ENCODE results near the gene LMX1B.

The LMX1B gene

GRCh38 chr9:126604059-126605055 lies 9.4 kb upstream of the LMX1B start:
- no peak for DNase-seq (ENCODE audit: low read depth, low spot score)

GRCh38 chr9:126605792-126606482 lies 7.8 kb upstream of the LMX1B start:
- no peak for DNase-seq (ENCODE audit: low read depth, low spot score)

DNA sequence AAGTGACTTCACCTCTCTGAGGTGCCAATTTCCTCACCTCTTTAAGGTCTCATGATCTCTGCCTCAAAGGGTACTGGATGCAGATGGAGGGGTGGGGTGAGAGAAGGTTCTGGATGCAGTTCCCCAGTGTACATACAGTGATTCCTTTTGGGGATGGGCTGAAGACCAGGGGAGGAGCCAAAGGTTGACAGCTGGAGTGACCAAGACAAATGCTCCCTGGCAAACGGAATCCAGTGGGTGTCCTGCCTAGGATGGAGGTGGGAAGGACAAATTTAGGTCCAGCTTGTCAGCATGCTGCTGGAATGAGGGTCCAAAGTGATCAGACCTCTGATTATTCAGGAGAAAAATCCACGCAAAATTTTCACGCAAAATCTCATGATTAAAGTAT lies 7.3 kb upstream of the LMX1B start:
- no peak for DNase-seq (ENCODE audit: low read depth, low spot score)

DNA sequence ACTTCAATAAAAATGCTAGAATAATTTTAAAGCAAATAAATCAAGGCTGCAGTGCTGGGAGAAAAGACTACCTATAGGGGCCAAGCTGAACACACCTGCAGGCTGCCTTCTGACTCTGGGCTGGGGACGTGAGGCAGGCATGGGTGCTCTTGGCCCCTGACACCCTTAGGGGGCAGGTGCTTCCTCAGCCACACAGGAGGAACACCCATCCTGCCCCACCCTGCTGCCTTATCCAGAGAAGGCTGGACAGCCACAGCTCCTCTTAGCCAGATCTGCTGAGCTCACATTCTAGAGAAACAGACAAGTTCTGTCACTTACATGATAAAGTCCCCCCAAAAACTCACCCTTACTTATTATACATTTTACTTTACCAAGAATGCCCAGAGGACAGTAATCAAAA lies 6.6 kb upstream of the LMX1B start:
- DNase-seq (ENCODE audit: low read depth, low spot score) = no peak

DNA sequence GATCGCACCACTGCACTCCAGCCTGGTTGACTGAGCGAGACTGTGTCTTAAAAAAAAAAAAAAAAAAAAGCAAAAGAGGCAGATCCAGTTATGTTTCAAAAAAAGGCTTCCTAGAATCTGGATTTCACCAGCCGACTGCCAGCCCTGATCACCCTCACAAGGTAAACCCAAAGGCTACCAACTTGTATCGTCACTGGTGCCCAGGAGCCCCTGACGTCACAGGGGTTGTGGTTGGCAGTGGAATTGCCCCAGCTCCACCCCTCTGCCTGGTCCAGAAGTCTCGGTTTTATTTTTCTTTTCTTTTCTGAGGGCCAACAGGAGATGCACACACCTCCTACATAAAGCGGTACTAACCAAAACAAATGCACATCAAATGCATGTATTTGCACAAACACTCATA lies 6.0 kb upstream of the LMX1B start:
- no peak for DNase-seq (ENCODE audit: low read depth, low spot score)

- DNase-seq (ENCODE audit: low read depth, low spot score) = no peak
Observed at GRCh38 chr9:126608551-126608950, 5.2 kb upstream of the LMX1B start.

DNA sequence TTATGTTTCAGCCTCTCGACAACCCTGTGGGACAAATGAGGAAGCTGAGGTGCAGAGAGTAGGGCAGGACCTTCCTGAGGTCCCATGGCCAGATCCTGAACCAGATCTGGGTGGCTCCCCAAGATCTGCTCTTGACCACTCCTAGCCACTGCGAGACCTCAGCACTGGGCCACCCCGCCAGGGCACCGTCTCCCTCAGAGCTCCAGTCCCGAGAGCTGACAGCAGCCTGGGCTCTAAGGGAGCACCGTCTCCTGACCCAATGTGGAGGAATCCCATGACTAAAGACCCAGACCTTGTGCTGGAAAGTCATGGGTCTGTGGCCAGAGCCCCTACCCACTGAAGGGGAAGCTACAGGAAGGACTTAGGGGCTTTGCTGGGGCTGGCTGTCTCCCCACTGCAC lies 4.5 kb upstream of the LMX1B start:
- DNase-seq (ENCODE audit: low read depth, low spot score) = no peak

DNA sequence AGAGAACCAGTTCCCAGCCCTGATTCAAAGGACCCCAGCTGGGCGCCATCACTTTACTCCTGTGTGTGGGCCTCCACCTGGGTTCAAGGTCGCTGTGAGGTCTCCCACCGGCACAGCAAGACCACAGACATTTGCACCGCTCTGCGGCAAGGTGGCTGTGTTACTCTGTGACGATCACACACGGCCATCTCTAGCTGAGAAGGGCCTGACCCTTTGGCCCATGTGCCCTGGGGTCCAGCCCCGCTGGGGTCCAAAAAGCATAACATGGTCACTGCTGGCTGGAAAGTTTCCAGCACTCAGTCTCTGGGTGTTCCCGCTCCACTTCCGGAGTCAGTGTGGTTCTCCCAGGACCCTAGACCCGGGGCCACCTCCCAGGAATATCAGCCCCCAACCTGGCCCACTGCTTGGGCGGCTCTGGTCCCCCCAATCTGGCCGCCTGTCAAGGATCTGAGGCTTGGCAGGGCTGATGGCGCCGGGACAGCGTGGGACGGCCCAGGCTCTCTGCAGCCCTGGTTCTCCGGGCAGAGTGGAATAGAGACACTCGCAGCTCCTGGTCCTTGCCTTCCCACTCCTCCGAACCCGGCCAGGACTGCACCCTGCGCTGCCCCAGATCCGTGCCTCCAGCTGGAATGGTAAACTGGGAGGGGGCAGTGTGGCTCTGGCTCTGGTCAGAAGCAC lies 3.9 kb upstream of the LMX1B start:
- no peak for DNase-seq (ENCODE audit: low read depth, low spot score)

DNA sequence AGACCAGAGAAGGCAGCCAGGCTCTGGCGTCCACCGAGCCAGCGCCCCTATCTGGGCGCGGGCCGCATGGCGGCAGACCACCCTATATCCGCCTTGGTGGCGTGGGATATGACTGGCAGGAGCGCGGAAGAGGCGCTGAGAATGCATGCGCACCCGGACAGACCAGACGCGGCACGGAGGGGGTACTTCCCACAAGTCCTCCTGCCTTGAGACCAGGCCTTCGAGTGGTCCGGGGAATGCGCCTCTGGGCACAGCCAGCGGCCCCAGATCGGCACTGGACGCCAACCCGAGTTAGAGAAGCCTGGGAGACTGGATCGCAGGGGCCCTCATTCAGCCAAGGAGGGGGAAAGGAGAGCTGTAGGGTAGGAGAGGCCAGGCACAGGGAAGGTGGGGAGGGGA lies 2.5 kb upstream of the LMX1B start:
- DNase-seq (ENCODE audit: low read depth, low spot score) = no peak

DNA sequence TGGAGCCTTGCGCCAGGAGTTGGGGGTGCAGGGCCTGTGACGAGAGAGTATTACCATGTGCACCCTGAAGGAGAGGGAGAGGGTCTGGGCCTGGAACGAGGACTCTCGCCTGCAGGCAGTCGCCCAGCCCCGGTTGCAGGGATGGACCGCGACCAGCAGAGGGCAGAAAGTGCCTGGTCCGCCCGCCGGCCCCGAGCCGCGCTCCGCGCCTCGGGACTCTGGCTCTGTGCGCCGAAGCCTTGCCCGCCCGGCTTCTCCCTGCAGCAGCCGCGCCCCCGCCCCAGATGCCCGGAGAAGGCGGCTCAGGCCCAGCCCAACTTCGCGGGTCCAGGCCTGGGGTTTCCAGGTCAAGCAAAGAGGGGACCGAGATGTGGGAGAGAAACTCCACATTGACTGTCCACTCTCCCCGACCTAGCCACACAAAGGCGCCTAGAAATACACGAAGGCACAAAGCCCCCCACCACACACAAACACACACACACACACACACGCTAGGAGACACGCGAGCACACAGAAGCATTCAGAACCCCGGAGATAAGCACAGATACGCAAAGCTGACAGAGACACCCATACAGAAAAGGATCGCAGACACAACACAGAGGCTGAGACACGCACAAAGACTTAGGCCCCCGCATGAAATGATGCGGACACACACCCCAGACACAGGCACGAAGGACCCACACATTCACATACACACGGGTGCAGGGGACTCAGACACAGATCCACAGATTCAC lies 2.0 kb upstream of the LMX1B start:
- peak; percentile 92 for DNase-seq (ENCODE audit: low read depth, low spot score)

DNA sequence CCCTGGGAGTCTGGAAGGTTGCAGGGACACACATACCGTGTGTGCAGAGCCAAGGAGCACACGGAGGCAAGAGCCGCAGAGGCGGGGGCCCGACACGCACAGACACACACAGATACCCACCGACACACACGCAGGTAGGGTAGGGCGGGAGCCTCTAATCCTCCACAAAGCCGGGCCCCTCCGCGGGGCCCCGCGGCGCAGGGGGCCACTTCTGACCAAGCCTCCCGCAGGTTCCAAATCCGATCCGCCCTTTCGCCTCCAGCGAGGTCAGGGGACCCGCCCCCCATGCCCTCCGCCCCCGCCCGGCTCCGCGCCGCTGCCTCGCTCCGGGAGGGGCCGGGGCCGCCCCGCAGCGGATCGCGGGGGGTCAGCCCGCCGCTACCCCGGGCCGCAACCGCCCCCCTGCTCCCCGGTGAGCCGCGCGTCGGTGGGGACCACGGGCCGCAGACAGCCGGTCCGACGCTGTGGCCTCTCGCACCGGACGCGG lies 1.4 kb upstream of the LMX1B start:
- peak; percentile 49 for DNase-seq (ENCODE audit: low read depth, low spot score)

GRCh38 chr9:126612813-126613641 lies 701 bp upstream of the LMX1B start:
- DNase-seq (ENCODE audit: low read depth, low spot score) = peak; percentile 49

- DNase-seq (ENCODE audit: low read depth, low spot score) = no peak
Observed at GRCh38 chr9:126614088-126614454, 343 bp downstream of the LMX1B start.

GRCh38 chr9:126614455-126615244 lies 922 bp downstream of the LMX1B start:
- no peak for DNase-seq (ENCODE audit: low read depth, low spot score)

DNA sequence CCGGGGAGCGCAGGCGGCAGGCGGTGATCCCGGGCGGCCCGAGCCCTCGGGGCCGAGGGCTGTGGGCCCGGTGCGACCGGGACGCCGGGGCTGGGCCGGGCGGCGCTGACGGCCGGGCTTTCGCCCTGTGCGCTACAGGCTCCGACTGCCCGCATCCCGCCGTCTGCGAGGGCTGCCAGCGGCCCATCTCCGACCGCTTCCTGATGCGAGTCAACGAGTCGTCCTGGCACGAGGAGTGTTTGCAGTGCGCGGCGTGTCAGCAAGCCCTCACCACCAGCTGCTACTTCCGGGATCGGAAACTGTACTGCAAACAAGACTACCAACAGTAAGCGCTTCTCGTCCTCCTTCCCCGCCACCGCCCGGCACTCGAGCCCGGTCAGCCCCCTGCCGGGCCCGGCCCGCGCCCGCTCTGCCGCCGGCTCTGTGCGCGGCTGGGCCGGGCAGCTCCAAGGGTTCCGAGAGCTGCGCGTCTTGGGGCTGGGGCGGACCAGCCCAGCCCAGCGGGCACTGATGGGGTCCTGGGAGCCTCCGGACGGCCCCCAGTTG lies 1.6 kb downstream of the LMX1B start:
- peak; percentile 57 for DNase-seq (ENCODE audit: low read depth, low spot score)

DNA sequence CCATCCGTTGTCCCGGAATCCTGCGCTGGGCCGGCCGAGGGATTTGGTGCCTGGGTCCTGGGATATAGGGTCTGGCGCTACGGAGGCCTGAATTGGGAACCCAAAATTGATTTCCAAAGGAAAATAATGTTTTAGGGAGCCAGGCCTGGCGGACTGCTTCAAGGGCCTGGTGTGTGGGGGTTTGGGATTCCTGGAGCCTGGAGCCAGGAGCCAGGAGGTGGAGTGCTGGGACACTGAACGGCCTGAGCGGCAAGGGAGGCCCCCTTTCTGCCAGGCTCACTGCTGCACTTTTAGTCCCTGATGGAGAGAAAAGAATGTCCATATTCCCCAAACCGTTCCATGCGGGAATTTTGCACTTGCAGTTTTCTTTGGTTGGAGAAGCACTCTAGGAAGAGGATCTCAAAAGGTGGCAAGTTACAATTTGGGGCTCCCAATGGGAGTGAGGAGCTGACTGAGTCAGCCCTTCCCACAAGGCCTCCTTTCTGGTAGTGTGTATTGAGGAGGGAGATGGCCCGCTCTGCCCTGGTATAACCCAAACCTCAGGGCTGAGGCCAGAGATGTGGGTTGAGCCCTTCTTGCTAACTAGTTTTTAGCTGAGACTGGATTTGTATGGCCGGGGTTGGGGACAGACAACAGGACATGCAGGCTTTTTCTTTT lies 2.2 kb downstream of the LMX1B start:
- peak; percentile 60 for DNase-seq (ENCODE audit: low read depth, low spot score)

- no peak for DNase-seq (ENCODE audit: low read depth, low spot score)
Observed at GRCh38 chr9:126616521-126616976, 2.8 kb downstream of the LMX1B start.

GRCh38 chr9:126617003-126617822 lies 3.5 kb downstream of the LMX1B start:
- DNase-seq (ENCODE audit: low read depth, low spot score) = no peak
